Measurements from ENCODE around the gene DLGAP4.
A peak's percentile ranks its signal among the peaks of the same experiment; 100 is the strongest.

Gene DLGAP4

DNA sequence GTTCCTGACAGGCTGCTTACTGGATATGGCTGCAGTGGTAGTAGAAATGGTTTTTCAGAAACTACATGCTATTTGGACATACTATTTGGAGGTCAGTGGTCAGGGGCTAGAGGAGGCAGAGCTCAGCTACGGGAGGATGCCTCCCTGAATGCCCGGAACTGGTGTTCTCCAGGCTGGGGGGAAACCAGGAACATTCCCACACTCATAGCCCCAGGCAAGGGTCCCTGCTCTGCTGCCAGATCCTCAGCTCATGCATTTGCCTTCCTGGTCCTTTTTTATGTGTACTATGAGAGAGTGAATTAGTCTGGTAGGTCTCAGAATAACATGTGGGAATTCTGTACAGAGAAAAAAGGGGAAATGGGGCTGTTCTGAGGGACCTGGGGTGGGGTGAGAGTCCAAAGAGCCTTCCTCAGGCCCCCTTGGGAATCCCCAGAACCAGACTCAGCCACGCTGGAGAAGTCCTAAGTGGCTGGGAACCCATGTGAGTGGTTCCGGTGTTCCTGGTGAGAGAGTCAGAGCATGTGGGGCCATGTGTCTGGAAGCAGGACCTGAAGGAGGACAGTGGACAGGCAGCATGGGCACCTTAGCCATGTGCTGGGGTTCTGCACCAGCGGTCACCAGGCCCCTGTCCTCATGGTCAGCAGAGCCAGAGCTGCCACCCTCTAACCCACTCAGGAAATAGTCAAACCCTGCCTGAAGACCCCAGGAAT lies 177.2 kb downstream of the DLGAP4 start:
- peaks cover 14% of the 10 kb centered on the region for H3K36me3 Mint-ChIP-seq (ENCODE audit: low read depth)
- no peaks in the 10 kb centered on the region for H3K9me3 Mint-ChIP-seq
- no peak overlapping the region for H3K4me3 Mint-ChIP-seq
- H3K4me1 Mint-ChIP-seq = peaks cover 71% of the 10 kb centered on the region
- no peak for TF ChIP-seq CTCF (IDR thresholded peaks at IDR 0.05)
- H3K27ac Mint-ChIP-seq = peak overlapping the region; percentile 69
- DNase-seq = no peak
- peaks cover 2% of the 10 kb centered on the region for H3K27me3 Mint-ChIP-seq (ENCODE audit: low read depth, poor library complexity)

DNA sequence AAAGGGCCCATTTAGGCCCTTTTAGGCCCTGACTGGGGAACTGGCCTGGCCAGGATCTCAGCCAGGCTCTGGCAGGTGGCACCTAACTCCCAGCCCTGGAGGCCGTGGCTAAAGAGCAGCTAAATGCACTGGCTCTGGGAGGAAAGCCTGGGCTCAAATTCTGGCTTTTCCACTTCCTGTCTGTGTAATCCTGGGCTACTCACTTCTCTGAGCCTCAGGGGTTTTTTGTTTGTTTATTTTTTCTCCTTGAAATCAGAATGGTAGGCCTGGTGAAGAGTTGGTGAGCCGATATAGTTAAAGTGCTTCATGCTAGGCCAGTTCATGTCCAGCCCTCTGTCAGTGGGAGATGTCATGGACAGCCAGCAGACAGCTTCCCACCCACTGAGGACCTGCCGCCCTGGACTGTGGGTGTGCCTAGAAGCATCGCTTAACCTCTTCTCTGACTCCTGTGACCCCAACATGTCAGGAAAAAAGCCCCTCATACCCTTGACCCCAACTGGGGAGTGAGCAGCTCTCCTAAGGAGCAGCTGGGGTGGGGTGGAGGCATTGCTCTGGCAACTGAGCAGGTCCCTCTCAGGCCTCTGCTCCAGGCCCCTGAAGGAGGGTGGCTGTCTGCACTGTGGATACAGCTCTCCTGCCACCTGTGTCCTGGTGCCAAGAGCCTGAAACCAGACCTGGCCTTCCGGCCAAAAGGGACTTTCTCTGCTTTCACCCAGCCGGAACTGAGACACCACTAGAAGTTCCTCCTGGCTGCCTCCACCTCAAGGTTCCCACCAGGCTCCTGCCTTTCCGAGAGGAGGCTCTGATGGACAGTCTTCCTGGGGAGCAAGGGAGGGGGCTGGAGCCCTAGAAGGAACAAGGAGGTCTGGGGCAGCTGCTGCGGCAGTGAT lies 178.0 kb downstream of the DLGAP4 start:
- no peak for DNase-seq
- H3K9me3 Mint-ChIP-seq = no peaks in the 10 kb centered on the region
- no peak for TF ChIP-seq CTCF (IDR thresholded peaks at IDR 0.05)
- H3K4me1 Mint-ChIP-seq = peaks cover 69% of the 10 kb centered on the region
- H3K27me3 Mint-ChIP-seq (ENCODE audit: low read depth, poor library complexity) = peaks cover 2% of the 10 kb centered on the region
- H3K27ac Mint-ChIP-seq = peak overlapping the region; percentile 93
- peaks cover 12% of the 10 kb centered on the region for H3K36me3 Mint-ChIP-seq (ENCODE audit: low read depth)
- H3K4me3 Mint-ChIP-seq = no peak overlapping the region

DNA sequence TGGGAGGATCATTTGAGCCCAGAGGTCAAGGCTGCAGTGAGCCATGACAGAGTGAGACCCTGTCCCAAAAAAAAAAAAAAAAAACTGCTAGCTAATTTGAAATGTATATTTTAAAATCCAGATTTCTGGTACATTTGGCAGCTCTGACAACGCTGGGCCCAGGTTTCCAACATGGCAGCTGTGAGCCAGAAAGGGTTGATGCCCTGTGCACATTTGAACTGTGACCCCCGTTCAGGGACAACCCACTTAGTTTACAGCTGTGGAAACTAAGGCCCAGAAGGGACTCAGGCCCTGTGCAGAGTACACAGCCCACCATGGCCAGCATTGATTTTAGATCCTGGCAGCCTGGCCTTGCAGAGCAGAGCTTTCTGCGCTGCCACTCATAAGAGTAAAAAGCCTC lies 179.1 kb downstream of the DLGAP4 start:
- Mint-ChIP-seq H3K4me1 (peaks cover 66% of the 10 kb centered on the region), H3K36me3 (ENCODE audit: low read depth) (peaks cover 10% of the 10 kb centered on the region), H3K9me3 (no peaks in the 10 kb centered on the region), H3K4me3 (no peak overlapping the region), H3K27me3 (ENCODE audit: low read depth, poor library complexity) (peaks cover 5% of the 10 kb centered on the region), H3K27ac (peak overlapping the region; percentile 94)
- no peak for DNase-seq
- TF ChIP-seq CTCF (IDR thresholded peaks at IDR 0.05) = no peak

DNA sequence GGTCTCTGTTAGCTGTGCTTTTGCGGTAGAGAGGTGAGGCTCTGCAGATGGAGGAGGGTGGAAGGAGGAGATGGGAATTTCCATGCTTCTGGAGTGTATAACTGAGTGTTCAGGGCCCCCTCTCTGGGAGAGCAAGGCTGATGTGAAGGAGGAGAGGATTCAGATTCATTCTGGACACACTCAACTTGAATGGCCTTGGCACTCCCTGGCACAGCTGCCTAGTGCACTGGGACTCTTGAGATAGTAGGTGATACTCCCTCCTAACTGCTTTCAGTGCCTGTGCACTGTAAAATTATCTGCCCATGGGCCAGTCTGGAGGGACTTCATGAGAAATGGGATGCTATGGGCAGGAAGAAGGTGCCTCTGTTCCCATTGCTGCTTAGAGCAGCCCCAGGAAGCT lies 180.9 kb downstream of the DLGAP4 start:
- no peak for TF ChIP-seq CTCF (IDR thresholded peaks at IDR 0.05)
- Mint-ChIP-seq H3K4me3 (no peak overlapping the region), H3K27ac (no peak overlapping the region), H3K9me3 (no peaks in the 10 kb centered on the region), H3K36me3 (ENCODE audit: low read depth) (peaks cover 9% of the 10 kb centered on the region), H3K27me3 (ENCODE audit: low read depth, poor library complexity) (peaks cover 5% of the 10 kb centered on the region), H3K4me1 (peaks cover 62% of the 10 kb centered on the region)
- DNase-seq = no peak

DNA sequence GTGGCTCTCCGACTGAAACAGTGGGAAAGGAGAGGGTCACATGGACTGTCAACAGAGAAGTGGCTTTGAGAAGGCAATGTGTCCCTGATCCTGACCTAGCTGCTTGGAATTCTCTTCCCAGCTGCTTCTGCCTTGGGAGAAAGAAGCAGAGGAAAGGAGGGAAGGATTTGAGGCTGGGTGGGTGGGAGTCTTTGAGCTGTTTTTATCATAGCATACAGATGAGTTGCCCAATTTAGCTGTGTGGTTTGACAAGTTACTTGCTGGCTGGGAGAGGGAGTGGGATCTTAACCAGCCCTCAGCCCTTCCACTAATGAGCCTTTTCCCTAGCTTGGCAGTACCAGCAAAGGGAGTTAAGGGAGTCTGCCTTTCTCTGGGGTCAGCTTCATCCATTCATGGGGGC lies 184.1 kb downstream of the DLGAP4 start:
- DNase-seq = no peak
- no peak overlapping the region for H3K27ac Mint-ChIP-seq
- no peak overlapping the region for H3K4me3 Mint-ChIP-seq

More for the DNA sequence above, 184.1 kb downstream of the DLGAP4 start:
- Mint-ChIP-seq H3K4me1 (peaks cover 42% of the 10 kb centered on the region), H3K9me3 (no peaks in the 10 kb centered on the region), H3K36me3 (ENCODE audit: low read depth) (peaks cover 9% of the 10 kb centered on the region), H3K27me3 (ENCODE audit: low read depth, poor library complexity) (peaks cover 5% of the 10 kb centered on the region)
- TF ChIP-seq CTCF (IDR thresholded peaks at IDR 0.05) = no peak
